Measurements from ENCODE around the gene FIGNL2. TPM values are rescaled to one million over a fixed set of nuclear protein-coding genes. Genes with fewer than 3 reads are reported as not detected.

Gene FIGNL2
- total and polyA plus RNA-seq, 7 donors = 0.01 to 0.20 (median 0.17) TPM

- H3K4me1 ChIP-seq = peaks cover 11% of the 10 kb centered on the region
- H3K9me3 ChIP-seq = no peaks in the 10 kb centered on the region
- intact Hi-C loops (cut with DNase I) = no loop called here
- no peak for TF ChIP-seq CTCF (IDR thresholded peaks at IDR 0.05)
- H3K27me3 ChIP-seq (ENCODE audit: insufficient read depth in 3 of 3, low read length in 2 of 3) = peaks cover 0 to 50% (median 4%) of the 10 kb centered on the region in 3 donors
- H3K36me3 ChIP-seq (ENCODE audit: insufficient read depth in 1 of 2, low read depth in 1 of 2) = no peaks in the 10 kb centered on the region
- H3K27ac ChIP-seq = no peak overlapping the region
- DNase-seq (peak in 1 of 2 donors; percentile 9), ATAC-seq (no peak)
- no peak overlapping the region for H3K4me3 ChIP-seq
- 95 to 97% (median 96%) methylated on average over 3 of the region's 3 CpGs for WGBS, 3 donors
Observed at GRCh38 chr12:51860986-51861385, 12.5 kb upstream of the FIGNL2 start.

- DNase-seq = peak in 1 of 2 donors; percentile 45
- H3K27me3 ChIP-seq (ENCODE audit: insufficient read depth in 3 of 3, low read length in 2 of 3) = peaks cover 0 to 38% (median 0%) of the 10 kb centered on the region in 3 donors
- H3K36me3 ChIP-seq (ENCODE audit: insufficient read depth in 1 of 2, low read depth in 1 of 2) = no peaks in the 10 kb centered on the region
- H3K4me1 ChIP-seq = no peaks in the 10 kb centered on the region
- 11 to 19% (median 13%) methylated on average over 20 to 21 of the region's 21 CpGs for WGBS, 3 donors
- intact Hi-C loops (cut with DNase I) = no loop called here
- no peak overlapping the region for H3K27ac ChIP-seq
- peak in 1 of 4 donors; percentile 54 for ATAC-seq
- peak overlapping the region; percentile 44 for H3K4me3 ChIP-seq
- H3K9me3 ChIP-seq = no peaks in the 10 kb centered on the region
- TF ChIP-seq CTCF (IDR thresholded peaks at IDR 0.05) = no peak
Observed at GRCh38 chr12:51855586-51856428, 7.3 kb upstream of the FIGNL2 start.

- intact Hi-C loops (cut with DNase I) = no loop called here
- peaks cover 0 to 53% (median 6%) of the 10 kb centered on the region in 3 donors for H3K27me3 ChIP-seq (ENCODE audit: insufficient read depth in 3 of 3, low read length in 2 of 3)
- 86 to 89% (median 89%) methylated on average over 5 of the region's 5 CpGs for WGBS, 3 donors
- no peak overlapping the region for H3K4me3 ChIP-seq
- DNase-seq = no peak
- no peak for ATAC-seq
- H3K36me3 ChIP-seq (ENCODE audit: insufficient read depth in 1 of 2, low read depth in 1 of 2) = no peaks in the 10 kb centered on the region
- no peak overlapping the region for H3K27ac ChIP-seq
- no peak for TF ChIP-seq CTCF (IDR thresholded peaks at IDR 0.05)
- no peaks in the 10 kb centered on the region for H3K9me3 ChIP-seq
- no peaks in the 10 kb centered on the region for H3K4me1 ChIP-seq
Observed at GRCh38 chr12:51852404-51853137, 4.1 kb upstream of the FIGNL2 start.

GRCh38 chr12:51851413-51852124 lies 3.1 kb upstream of the FIGNL2 start:
- H3K27ac ChIP-seq = no peak overlapping the region

More at GRCh38 chr12:51851413-51852124, 3.1 kb upstream of the FIGNL2 start:
- Histone ChIP-seq H3K4me1 (peaks cover 9% of the 10 kb centered on the region), H3K36me3 (ENCODE audit: insufficient read depth in 1 of 2, low read depth in 1 of 2) (no peaks in the 10 kb centered on the region), H3K9me3 (no peaks in the 10 kb centered on the region), H3K27me3 (ENCODE audit: insufficient read depth in 3 of 3, low read length in 2 of 3) (peaks cover 0 to 55% (median 7%) of the 10 kb centered on the region in 3 donors), H3K4me3 (no peak overlapping the region)
- intact Hi-C loops (cut with DNase I) = no loop called here
- no peak for ATAC-seq
- 54 to 57% (median 55%) methylated on average over 7 to 8 of the region's 8 CpGs for WGBS, 3 donors
- DNase-seq = no peak
- TF ChIP-seq CTCF (IDR thresholded peaks at IDR 0.05) = no peak

Data from psoas muscle (tissue), 8 donors.